Epithelial cell of esophagus (primary cell): ENCODE data around the gene TRIP6.

Source experiments
- DNase-seq: peaks from one replicate; pipeline ENCODE4 v3.0.0; 2010; ENCODE audit warnings: low read depth
- H3K4me3 ChIP-seq: 2 replicates; pipeline ENCODE4 v1.5.1; 2011; ENCODE audit warnings: mild to moderate bottlenecking, low read length, control low read depth
- TF ChIP-seq, protein P1 (sequence below): IDR thresholded peaks from 2 replicates; pipeline ENCODE4 v1.5.1; 2011; ENCODE audit warnings: low read depth, mild to moderate bottlenecking, low read length, control low read depth, inconsistent platforms; ENCODE audit not compliant: insufficient read depth; ENCODE audit errors: missing control alignments

Gene TRIP6

DNA sequence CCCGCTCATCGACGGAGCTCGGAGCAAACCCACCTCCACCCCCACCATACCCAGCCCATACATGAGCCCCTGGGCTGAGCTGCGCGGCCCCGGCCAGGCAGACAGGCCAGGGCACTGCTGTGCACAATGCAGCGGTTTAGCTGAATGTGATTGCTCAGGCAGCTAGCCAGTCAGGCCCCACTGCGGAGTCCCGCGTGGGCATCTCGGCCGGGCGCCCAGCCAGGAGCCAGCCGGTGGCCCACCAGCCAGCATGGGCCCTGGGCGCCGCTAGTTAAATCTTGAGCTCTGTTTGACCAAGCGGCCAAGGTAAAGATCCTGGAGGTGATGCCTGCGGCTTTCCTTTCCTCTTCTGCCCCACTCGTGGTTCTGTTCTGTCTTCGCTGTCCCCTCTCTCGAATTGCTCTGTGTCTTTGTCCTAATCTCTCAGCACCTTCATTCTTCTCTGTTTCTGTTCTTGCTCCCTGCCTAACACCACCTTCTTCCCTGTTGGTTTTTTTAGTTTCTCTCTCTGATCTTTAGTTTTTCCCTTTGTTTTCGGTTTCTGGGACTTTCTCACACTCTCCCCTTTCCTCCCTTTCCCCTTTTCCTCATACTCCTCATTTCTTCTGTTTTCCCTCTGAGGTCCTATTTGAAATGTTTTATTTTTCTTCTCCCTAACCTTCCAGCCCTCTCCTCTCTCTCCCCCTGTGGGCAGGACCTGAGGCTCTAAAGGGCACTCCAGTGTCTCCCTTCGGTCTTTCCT, 15.8 kb downstream of the TRIP6 start:
- no peak overlapping the region for H3K4me3 ChIP-seq
- no peak for DNase-seq
- TF ChIP-seq, protein P1, sequence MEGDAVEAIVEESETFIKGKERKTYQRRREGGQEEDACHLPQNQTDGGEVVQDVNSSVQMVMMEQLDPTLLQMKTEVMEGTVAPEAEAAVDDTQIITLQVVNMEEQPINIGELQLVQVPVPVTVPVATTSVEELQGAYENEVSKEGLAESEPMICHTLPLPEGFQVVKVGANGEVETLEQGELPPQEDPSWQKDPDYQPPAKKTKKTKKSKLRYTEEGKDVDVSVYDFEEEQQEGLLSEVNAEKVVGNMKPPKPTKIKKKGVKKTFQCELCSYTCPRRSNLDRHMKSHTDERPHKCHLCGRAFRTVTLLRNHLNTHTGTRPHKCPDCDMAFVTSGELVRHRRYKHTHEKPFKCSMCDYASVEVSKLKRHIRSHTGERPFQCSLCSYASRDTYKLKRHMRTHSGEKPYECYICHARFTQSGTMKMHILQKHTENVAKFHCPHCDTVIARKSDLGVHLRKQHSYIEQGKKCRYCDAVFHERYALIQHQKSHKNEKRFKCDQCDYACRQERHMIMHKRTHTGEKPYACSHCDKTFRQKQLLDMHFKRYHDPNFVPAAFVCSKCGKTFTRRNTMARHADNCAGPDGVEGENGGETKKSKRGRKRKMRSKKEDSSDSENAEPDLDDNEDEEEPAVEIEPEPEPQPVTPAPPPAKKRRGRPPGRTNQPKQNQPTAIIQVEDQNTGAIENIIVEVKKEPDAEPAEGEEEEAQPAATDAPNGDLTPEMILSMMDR, result no peak

DNA sequence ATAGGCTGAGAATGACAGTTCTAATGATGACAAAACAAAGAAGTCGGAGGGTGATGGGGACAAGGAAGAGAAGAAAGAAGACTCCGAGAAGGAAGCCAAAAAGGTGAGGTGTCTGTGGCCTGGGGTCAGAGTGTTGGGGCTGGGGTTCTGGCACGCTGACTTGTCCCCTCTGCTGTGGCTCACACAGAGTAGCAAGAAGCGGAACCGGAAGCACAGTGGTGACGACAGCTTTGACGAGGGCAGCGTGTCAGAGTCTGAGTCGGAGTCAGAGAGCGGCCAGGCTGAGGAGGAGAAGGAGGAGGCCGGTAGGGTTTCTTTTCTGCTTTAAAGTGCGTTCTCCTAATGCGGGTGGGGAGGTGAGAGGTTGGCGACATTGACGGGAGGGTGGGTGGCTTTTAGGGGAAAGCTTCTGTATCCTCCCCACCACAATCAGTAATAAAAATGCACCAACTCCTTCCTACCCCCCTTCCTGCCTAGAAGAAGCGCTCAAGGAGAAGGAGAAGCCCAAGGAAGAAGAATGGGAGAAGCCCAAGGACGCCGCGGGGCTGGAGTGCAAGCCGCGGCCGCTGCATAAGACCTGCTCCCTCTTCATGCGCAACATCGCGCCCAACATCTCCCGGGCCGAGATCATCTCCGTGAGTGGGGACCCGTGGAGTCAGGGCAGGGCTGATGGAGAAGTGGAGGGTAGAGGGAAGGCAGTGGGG, 17.7 kb downstream of the TRIP6 start:
- TF ChIP-seq, protein P1, result no peak
- no peak overlapping the region for H3K4me3 ChIP-seq
- DNase-seq, result no peak

DNA sequence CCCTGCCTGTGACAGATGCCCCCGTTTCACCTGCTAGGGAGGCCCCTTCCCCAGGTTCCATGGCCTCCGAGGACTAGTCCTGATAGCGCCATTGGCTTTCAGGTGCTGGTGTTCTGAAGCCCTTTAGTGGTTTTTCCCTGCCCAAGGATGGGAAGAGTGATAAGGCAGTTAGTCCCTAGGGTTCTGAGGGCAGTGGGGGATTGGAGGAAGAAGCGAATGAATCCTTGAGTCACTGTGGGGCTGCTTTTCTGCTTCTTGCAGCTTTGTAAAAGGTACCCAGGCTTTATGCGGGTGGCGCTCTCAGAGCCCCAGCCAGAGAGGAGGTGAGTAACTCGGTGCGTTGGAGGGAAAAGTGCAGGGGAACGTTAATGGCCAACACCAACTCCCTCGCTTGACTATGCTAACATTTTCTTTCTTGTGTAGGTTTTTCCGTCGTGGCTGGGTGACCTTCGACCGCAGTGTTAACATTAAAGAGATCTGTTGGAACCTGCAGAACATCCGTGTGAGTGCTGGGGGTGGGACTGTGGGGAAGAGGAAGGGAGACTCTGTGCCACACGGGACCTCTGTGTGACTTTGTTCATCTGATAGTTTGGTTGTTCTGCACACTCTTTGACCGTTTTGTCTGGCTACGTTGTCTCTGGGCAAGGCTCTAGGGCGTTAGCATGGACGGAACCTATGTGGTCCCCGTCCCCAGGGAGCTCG, 18.4 kb downstream of the TRIP6 start:
- TF ChIP-seq, protein P1, result no peak
- DNase-seq, result no peak
- no peak overlapping the region for H3K4me3 ChIP-seq

DNA sequence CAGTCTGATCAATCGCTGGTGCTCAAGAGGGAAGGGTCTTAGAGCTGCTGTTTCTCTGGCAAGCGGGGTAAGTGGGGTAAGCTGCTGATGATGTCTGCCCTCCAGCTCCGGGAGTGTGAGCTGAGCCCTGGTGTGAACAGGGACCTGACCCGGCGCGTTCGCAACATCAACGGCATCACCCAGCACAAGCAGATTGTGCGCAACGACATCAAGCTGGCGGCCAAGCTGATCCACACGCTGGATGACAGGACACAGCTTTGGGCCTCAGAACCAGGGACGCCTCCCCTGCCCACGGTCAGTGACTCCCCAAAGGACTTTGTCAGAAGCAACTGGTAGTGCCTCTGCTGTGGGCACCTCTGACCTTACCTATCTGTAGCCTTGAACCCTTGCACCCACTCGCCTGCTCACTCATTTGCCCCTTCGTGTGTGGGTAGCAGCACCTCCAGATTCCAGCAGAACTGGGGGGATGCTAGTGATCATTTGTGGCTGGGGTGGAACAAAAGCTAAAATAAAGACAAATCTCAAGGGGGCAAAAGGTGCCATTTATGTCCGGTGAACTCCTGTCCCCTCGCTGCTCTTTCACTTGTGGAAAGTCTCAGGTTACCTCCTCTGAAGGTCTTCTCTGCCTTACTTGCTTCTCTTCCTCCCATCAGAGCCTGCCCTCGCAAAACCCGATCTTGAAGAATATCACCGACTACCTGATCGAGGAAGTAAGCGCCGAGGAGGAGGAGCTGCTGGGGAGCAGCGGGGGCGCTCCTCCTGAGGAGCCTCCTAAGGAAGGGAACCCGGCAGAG, 19.2 kb downstream of the TRIP6 start:
- no peak for DNase-seq
- no peak overlapping the region for H3K4me3 ChIP-seq
- TF ChIP-seq, protein P1, result no peak

DNA sequence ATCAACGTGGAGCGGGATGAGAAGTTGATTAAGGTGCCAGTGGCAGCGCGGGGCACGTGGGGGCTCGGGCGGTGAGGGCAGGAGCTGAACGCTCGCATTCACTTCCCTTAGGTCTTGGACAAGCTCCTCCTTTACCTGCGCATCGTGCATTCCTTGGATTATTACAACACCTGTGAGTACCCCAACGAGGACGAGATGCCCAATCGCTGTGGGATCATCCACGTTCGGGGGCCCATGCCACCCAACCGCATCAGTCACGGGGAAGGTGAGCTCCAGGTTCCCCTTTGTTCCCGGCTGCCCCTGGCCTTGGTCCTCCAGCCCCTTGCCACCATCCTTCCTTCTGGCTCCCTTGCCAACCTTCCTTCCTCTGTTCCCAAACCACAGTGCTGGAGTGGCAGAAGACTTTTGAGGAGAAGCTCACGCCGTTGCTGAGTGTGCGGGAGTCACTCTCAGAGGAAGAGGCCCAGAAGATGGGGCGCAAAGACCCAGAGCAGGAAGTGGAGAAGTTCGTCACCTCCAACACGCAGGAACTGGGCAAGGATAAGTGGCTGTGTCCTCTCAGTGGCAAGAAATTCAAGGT, 19.8 kb downstream of the TRIP6 start:
- DNase-seq, result no peak
- TF ChIP-seq, protein P1, result no peak
- no peak overlapping the region for H3K4me3 ChIP-seq
